D721Med (cell line): Measurements from ENCODE around the gene NATD1.
A peak's percentile ranks its signal among the peaks of the same experiment; 100 is the strongest.

Experiments used
- DNase-seq: peaks from one replicate; pipeline ENCODE4 v3.0.0; 2011; ENCODE audit warnings: low spot score; ENCODE audit not compliant: insufficient read length
- FAIRE-seq: peaks from 2 replicates; lab custom pipeline; 2011; peaks lifted over from hg19 to GRCh38; lab: Jason Lieb, UNC
- TF ChIP-seq, protein P1 (sequence below): IDR thresholded peaks from 2 replicates; pipeline ENCODE4 v1.5.1; 2012; ENCODE audit warnings: mild to moderate bottlenecking, control low read depth; ENCODE audit not compliant: insufficient read depth; ENCODE audit errors: missing control alignments

NATD1 gene, protein sequence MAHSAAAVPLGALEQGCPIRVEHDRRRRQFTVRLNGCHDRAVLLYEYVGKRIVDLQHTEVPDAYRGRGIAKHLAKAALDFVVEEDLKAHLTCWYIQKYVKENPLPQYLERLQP

DNA sequence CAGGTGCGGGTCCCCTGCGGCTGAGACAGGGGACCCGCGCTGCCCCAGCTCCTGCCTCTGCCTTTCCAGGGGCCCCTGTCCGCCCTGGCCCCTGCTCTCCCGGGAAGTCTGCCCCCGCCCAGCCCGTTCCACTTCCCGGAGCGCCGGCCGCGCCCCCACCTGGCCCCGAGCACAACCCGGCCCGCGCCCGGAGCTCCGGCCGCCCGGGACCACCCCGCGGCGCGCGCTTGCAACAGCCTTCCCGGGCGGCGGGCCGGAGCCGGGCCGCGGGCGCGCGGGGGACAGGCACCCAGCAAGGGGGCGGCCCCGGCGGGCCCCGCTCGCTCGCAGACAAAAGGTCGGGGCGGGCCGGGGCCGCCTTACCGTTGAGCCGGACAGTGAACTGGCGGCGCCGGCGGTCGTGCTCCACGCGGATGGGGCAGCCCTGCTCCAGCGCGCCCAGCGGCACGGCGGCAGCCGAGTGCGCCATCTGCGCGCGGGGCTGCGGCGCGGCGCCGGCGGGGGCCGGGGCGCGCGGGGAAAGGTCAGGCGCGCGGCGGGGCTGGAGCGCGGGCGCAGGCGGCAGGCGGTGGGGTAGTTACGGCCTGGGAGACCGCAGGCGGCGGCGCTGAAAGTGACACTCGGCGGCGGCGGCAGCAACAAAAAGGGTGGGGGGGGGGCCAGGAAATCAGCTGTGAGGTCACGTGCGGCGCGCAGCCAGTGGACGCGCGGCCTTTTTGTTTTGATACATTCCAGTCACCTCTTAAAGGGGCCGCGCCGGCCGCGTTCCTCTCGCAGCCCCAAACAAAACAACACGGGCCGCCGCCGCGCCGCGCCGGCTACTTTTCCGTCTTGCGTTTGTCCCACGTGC lies at the start of gene NATD1:
NATD1 (minus strand) TSS at position 615 of the 850 bp plus-strand sequence; CDS start at position 469, 146 bp downstream.
- no peak for FAIRE-seq
- DNase-seq, result peak; percentile 78
- TF ChIP-seq, protein P1, sequence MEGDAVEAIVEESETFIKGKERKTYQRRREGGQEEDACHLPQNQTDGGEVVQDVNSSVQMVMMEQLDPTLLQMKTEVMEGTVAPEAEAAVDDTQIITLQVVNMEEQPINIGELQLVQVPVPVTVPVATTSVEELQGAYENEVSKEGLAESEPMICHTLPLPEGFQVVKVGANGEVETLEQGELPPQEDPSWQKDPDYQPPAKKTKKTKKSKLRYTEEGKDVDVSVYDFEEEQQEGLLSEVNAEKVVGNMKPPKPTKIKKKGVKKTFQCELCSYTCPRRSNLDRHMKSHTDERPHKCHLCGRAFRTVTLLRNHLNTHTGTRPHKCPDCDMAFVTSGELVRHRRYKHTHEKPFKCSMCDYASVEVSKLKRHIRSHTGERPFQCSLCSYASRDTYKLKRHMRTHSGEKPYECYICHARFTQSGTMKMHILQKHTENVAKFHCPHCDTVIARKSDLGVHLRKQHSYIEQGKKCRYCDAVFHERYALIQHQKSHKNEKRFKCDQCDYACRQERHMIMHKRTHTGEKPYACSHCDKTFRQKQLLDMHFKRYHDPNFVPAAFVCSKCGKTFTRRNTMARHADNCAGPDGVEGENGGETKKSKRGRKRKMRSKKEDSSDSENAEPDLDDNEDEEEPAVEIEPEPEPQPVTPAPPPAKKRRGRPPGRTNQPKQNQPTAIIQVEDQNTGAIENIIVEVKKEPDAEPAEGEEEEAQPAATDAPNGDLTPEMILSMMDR, result no peak

DNA sequence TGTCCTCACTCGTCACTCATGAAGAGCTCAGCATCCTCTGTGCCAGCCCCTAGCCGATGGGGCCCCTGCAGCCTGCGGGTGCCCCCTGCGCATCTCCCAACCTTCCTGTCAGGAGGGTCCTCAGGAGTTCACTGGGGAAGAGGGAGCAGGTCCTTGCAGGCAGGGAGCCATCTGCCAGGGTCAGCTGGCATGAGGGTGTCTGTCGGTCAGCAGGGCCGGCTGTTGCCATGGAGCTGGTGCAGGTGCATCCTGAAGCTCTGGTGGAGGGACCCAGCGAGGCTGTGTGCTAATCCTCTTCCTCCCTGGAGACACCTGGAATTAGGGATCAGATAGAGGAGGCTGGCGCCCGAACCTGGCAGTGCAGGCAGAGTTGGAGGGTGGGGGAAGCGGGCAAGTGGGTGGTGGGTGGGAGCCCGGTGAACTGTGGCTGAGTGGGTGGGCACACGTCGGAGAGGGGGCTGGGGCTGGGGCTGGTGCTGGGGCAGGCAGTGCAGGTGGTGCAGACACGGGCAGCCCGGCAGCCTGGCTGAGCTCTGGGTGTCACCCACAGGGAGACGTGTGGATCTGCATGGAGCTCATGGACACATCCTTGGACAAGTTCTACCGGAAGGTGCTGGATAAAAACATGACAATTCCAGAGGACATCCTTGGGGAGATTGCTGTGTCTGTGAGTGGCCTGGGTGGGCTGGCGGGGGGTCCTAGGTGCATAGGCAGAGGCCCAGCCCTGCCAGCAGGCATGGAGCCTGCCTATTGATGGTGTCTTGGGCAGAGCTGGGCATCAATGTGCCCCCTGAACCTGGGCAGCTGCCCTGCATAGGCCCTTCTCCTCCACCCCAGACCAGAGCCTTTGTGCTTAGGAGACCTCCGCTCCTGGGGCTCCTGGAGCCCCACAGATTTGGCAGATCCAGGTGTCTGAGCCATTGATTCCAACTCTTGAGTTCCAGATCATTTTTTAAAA lies 48.7 kb upstream of the NATD1 start:
- FAIRE-seq (no peak), DNase-seq (peak; percentile 61)
- TF ChIP-seq, protein P1, result no peak

DNA sequence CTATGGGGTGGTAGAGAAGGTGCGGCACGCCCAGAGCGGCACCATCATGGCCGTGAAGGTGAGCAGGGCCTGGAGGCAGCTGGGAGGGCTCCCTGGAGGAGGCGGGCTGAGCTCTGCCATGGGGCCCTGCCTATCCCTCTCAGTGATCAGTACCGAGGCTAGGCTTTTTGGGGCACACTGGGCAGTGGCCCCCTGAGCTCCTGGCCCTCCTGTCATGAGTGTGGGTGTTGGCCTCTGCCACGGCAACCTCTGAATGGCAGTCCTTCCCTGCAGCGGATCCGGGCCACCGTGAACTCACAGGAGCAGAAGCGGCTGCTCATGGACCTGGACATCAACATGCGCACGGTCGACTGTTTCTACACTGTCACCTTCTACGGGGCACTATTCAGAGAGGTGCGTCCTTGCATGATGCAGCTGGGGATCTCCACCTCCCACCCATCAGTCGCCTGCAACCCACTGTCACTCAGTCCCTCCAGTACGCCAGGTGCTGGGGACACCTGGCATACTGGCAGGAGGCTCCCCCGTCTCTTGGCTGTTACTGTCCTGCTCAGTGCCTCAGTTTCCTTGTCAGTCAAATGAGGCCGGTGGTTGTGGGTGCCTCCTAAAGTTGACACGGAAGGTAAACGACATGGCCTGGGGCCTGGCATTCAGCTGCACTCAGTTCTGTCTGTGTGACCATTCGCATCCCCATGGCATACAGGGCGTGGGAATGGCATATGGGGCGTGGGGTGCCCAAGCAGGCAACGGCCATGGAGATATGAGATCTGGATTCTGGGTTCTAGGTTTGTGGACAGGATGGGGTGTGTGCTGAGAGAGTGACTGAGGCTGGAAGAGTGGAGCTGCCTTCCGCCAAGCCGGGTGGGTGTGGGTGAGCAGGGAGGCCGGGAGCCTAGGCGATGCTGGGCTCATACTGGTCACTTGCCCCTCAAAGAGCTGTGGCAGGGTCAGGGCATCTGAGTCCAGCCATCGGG lies 47.7 kb upstream of the NATD1 start:
- FAIRE-seq (no peak), DNase-seq (no peak)
- TF ChIP-seq, protein P1, result no peak

DNA sequence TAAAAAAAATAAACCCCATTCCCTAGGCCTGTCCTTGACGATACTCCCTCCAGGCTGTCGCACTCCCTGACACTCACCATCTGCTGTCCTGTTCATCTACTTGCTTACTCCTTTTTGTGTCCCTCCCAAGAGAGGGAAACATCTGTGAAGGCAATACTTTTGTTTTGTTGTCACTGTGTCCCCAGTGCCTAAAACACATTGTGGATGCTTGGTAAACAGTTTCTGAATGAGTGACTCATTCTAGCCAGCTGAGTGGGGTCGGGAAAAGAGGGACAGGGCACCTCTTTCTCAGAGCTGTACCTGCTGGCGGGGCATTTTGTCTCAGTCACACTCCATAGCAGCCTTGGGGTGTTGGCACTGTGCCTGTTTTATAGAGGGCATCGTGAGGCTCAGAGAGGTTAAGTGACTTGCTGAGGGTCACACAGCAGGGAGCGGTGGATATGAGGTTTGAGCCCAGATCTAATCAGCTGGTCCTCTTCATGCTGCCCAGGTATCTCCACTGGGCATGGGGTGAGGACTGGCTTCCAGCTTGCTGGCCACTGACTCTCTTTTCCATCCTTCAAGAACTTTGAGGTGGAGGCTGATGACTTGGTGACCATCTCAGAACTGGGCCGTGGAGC lies 46.9 kb upstream of the NATD1 start:
- TF ChIP-seq, protein P1, result no peak
- FAIRE-seq (no peak), DNase-seq (no peak)

DNA sequence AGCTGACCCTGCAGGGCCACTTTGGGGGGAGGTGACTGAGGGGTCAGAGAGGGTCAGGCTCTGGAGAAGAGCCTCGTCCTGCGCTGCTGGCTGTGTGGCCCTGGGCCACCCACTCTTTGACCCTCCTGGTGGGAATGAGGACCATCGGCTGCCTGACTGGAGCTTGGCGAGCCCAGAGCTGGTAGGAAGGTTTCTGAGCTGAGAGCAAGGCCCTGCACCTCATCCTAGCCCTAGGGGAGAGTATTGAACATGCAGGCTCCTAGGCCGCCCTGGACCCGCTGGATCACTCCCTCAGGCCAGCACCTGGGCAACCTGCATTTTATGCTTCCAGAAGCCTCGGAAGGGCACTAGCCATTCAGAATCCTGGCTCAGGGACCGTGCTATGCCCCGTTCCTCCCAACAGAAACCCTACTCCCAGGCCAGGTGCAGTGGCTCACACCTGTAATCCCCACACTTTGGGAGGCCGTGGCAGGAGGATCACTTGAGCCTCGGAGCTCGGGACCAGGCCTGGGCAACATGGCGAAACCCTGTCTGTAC lies 45.8 kb upstream of the NATD1 start:
- no peak for FAIRE-seq

More for the DNA sequence above, 45.8 kb upstream of the NATD1 start:
- TF ChIP-seq, protein P1, result no peak
- DNase-seq, result no peak
